HL-60 (cell line): ENCODE measurements around the gene OGFOD2. TPM values are rescaled to one million over a fixed set of nuclear protein-coding genes. Genes with fewer than 3 reads are reported as not detected.

Source experiments
- DNase-seq, 2 experiments: peaks; one replicate each; pipeline ENCODE4 v3.0.0-alpha.2; 2010 to 2020; ENCODE audit warnings: low read depth in 1 of 2, low spot score in 1 of 2
- H3K27ac ChIP-seq: fragments of 250-450 bp; sonication (Bioruptor Pico); replicated peaks from 2 replicates; pipeline ENCODE4 v1.5.1; 2020; ENCODE audit warnings: mild to moderate bottlenecking, moderate library complexity
- H3K27me3 ChIP-seq: fragments of 250-450 bp; sonication (Bioruptor Pico); 2 replicates; pipeline ENCODE4 v1.5.1; 2021; ENCODE audit warnings: mild to moderate bottlenecking, moderate library complexity; ENCODE audit not compliant: insufficient read depth, poor library complexity, severe bottlenecking
- H3K4me3 ChIP-seq: replicated peaks from 2 replicates; pipeline ENCODE4 v1.5.1; 2011; ENCODE audit warnings: mild to moderate bottlenecking, control low read depth, low read length; ENCODE audit not compliant: insufficient read depth
- GABPA ChIP-seq: IDR thresholded peaks from 2 replicates; pipeline ENCODE4 v1.6.1; 2012; ENCODE audit warnings: low read depth
- POLR2AphosphoS5 ChIP-seq: IDR thresholded peaks from 2 replicates; pipeline ENCODE4 v1.6.1; 2012; ENCODE audit warnings: low read depth
- SPI1 ChIP-seq: IDR thresholded peaks from 2 replicates; pipeline ENCODE4 v1.6.1; 2012; ENCODE audit warnings: low read depth, mild to moderate bottlenecking, borderline replicate concordance
- microRNA-seq: library from miRNA; unstranded; fragments of <30 nt; microRNA quantifications from one replicate; pipeline ENCODE4, GENCODE V29; 2018
- TF ChIP-seq, protein P1 (sequence below): IDR thresholded peaks from 2 replicates; pipeline ENCODE4 v1.6.1; 2012; ENCODE audit warnings: low read depth; ENCODE audit not compliant: insufficient replicate concordance
- TF ChIP-seq, protein P2 (sequence below): IDR thresholded peaks from one replicate; pipeline ENCODE4 v1.5.1; 2011; ENCODE audit warnings: low read length, control low read depth, inconsistent platforms; ENCODE audit not compliant: insufficient read depth

The OGFOD2 gene

GRCh38 chr12:123029550-123029949 is 54.5 kb downstream of the OGFOD2 start:
- no peak overlapping the region for H3K27ac ChIP-seq
- no peaks in the 10 kb centered on the region for H3K27me3 ChIP-seq
- DNase-seq: no peak
- H3K4me3 ChIP-seq: no peak overlapping the region
- TF ChIP-seq, protein P1, sequence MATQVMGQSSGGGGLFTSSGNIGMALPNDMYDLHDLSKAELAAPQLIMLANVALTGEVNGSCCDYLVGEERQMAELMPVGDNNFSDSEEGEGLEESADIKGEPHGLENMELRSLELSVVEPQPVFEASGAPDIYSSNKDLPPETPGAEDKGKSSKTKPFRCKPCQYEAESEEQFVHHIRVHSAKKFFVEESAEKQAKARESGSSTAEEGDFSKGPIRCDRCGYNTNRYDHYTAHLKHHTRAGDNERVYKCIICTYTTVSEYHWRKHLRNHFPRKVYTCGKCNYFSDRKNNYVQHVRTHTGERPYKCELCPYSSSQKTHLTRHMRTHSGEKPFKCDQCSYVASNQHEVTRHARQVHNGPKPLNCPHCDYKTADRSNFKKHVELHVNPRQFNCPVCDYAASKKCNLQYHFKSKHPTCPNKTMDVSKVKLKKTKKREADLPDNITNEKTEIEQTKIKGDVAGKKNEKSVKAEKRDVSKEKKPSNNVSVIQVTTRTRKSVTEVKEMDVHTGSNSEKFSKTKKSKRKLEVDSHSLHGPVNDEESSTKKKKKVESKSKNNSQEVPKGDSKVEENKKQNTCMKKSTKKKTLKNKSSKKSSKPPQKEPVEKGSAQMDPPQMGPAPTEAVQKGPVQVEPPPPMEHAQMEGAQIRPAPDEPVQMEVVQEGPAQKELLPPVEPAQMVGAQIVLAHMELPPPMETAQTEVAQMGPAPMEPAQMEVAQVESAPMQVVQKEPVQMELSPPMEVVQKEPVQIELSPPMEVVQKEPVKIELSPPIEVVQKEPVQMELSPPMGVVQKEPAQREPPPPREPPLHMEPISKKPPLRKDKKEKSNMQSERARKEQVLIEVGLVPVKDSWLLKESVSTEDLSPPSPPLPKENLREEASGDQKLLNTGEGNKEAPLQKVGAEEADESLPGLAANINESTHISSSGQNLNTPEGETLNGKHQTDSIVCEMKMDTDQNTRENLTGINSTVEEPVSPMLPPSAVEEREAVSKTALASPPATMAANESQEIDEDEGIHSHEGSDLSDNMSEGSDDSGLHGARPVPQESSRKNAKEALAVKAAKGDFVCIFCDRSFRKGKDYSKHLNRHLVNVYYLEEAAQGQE: no peak
- TF ChIP-seq POLR2AphosphoS5 (no peak), SPI1 (no peak), GABPA (no peak)
- TF ChIP-seq, protein P2, sequence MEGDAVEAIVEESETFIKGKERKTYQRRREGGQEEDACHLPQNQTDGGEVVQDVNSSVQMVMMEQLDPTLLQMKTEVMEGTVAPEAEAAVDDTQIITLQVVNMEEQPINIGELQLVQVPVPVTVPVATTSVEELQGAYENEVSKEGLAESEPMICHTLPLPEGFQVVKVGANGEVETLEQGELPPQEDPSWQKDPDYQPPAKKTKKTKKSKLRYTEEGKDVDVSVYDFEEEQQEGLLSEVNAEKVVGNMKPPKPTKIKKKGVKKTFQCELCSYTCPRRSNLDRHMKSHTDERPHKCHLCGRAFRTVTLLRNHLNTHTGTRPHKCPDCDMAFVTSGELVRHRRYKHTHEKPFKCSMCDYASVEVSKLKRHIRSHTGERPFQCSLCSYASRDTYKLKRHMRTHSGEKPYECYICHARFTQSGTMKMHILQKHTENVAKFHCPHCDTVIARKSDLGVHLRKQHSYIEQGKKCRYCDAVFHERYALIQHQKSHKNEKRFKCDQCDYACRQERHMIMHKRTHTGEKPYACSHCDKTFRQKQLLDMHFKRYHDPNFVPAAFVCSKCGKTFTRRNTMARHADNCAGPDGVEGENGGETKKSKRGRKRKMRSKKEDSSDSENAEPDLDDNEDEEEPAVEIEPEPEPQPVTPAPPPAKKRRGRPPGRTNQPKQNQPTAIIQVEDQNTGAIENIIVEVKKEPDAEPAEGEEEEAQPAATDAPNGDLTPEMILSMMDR: no peak

Small RNAs within 50 kb of the gene (microRNA-seq; reads per million reads assigned to microRNA genes)
- gene MIR4304: not detected
